NB4 (cell line): ENCODE results near the gene DMP1.
"Not testable (repeated sequence)": the region's sequence is repeated elsewhere in the genome, so short reads cannot be mapped to it uniquely, and the experiment has no call there.

Experiments
- DNase-seq: peaks from one replicate; pipeline ENCODE4 v3.0.0; 2010; ENCODE audit warnings: low read depth
- H3K4me3 ChIP-seq: one replicate; pipeline ENCODE4 v1.5.1; 2011; ENCODE audit warnings: mild to moderate bottlenecking, low read depth, low read length, moderate library complexity
- MYC ChIP-seq: IDR thresholded peaks from 2 replicates; pipeline ENCODE4 v1.6.1; 2011; ENCODE audit warnings: low read depth, low read length
- POLR2A ChIP-seq: IDR thresholded peaks from 2 replicates; pipeline ENCODE4 v1.6.1; 2011; ENCODE audit warnings: mild to moderate bottlenecking; ENCODE audit not compliant: insufficient read length; ENCODE audit errors: extremely low read depth
- TF ChIP-seq, protein P1 (sequence below): IDR thresholded peaks from one replicate; pipeline ENCODE4 v1.5.1; 2012; ENCODE audit warnings: low read depth, low read length
- TF ChIP-seq, protein P2 (sequence below): IDR thresholded peaks from 2 replicates; pipeline ENCODE4 v1.6.1; 2011; ENCODE audit warnings: low read depth, low read length

DMP1 gene

GRCh38 chr4:87662871-87663270 is 12.8 kb downstream of the DMP1 start:
- DNase-seq = no peak
- H3K4me3 ChIP-seq = no peak overlapping the region
- no peak for TF ChIP-seq POLR2A
- TF ChIP-seq, protein P1, sequence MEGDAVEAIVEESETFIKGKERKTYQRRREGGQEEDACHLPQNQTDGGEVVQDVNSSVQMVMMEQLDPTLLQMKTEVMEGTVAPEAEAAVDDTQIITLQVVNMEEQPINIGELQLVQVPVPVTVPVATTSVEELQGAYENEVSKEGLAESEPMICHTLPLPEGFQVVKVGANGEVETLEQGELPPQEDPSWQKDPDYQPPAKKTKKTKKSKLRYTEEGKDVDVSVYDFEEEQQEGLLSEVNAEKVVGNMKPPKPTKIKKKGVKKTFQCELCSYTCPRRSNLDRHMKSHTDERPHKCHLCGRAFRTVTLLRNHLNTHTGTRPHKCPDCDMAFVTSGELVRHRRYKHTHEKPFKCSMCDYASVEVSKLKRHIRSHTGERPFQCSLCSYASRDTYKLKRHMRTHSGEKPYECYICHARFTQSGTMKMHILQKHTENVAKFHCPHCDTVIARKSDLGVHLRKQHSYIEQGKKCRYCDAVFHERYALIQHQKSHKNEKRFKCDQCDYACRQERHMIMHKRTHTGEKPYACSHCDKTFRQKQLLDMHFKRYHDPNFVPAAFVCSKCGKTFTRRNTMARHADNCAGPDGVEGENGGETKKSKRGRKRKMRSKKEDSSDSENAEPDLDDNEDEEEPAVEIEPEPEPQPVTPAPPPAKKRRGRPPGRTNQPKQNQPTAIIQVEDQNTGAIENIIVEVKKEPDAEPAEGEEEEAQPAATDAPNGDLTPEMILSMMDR = no peak

- TF ChIP-seq POLR2A = no peak
- TF ChIP-seq, protein P1 = no peak
- TF ChIP-seq, protein P2, sequence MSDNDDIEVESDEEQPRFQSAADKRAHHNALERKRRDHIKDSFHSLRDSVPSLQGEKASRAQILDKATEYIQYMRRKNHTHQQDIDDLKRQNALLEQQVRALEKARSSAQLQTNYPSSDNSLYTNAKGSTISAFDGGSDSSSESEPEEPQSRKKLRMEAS = no peak
- no peak for TF ChIP-seq MYC
- DNase-seq = no peak
- no peak overlapping the region for H3K4me3 ChIP-seq
These were observed 19.3 kb downstream of the DMP1 start for GRCh38 chr4:87669373-87669772.

DNA sequence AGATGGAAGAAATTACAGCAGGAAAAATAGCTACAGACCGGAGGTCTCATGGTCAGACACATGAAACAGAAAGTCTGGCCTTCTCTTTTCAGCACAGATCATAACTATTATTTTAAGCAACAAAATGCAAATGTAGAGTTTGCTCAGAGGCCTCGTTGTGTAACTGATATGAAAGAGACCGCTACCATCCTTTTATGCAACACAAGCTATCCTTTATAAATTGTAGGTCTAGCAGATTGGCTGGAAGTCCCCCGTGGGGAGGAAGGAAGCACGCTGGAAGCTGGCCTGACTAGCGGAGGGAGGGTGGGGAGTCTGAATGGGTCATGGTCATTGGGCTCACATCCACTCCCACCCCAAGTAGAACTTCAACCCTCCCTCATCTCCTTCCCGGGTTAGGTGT is 27.7 kb downstream of the DMP1 start:
- no peak overlapping the region for H3K4me3 ChIP-seq
- TF ChIP-seq MYC (no peak), POLR2A (no peak)
- TF ChIP-seq, protein P2 = no peak
- TF ChIP-seq, protein P1 = no peak
- DNase-seq = no peak

DNA sequence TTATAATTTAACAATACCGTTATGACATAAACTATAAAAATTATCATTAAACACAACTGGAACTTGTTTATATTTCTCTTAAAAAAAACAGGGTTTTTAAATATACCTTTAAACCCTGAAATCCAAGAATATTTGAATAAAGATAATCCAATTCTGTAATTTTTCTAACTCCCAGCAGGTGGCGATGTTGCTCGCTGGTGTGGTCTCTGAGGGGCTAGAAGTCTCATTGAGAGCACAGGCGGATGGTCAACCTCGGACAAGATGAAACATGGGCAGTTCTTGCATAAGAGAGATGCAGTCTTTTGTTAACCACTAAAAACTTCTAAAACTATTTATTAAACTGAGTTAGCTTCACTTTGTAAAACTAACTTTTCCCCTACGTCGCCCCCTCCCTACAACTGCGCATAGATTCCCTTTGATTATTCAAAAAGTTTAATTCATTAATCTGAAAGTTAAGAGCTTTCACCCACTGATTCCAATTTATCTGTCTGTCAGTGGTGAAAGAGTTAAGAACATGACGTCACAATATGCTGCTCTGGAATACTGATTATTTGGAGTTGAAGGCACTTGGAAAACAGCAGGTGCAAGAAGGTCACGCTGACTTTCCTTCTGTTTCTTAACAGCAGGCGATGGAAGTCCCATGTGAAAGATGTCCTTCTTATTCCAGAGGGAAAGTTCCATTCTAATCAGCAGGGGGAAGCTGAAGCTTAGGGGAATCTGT is 29.5 kb downstream of the DMP1 start:
- no peak for TF ChIP-seq POLR2A
- TF ChIP-seq, protein P1 = peak; percentile 41
- H3K4me3 ChIP-seq = no peak overlapping the region
- DNase-seq = peak; percentile 72

- H3K4me3 ChIP-seq = no peak overlapping the region
- TF ChIP-seq, protein P2 = no peak
- no peak for TF ChIP-seq POLR2A
- no peak for TF ChIP-seq MYC
- TF ChIP-seq, protein P1 = no peak
- no peak for DNase-seq
These were observed 30.2 kb downstream of the DMP1 start for GRCh38 chr4:87680271-87680670.

DNA sequence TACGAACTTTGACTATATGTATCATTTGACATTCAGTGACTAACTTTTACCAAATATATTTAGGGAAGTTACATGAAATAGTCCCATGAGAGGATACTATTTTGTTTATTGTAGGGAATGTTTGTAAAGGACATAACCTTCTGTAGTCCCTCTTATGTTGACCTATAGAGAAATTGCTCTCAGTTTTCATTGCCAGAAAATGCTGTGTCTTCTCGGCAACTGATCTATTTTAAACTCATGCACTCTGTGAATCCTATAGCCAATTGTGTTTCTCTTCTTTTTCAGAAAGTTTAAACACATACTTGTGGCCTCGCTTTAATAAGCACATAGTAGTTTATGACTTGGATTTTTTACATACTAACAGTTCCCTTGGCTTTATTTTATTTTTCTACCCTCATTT is 38.2 kb downstream of the DMP1 start:
- TF ChIP-seq POLR2A (no peak), MYC (no peak)
- TF ChIP-seq, protein P2 = no peak
- TF ChIP-seq, protein P1 = no peak
- no peak for DNase-seq
- H3K4me3 ChIP-seq = no peak overlapping the region

DNA sequence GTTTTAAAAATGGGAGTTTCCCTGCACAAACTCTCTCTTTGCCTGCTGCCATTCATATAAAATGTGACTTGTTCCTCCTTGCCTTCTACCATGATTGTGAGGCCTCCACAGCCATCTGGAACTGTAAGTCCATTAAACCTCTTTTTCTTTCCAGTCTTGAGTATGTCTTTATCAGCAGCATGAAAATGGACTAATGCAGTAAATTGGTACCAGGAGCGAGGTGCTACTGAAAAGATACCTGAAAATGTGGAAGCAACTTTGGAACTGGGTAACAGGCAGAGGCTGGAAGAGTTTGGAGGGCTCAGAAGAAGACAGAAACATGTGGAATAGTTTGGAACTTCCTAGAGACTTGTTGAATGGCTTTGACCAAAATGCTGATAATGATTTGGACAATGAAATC is 40.9 kb downstream of the DMP1 start:
- DNase-seq, H3K4me3 ChIP-seq: not testable (repeated sequence)

DNA sequence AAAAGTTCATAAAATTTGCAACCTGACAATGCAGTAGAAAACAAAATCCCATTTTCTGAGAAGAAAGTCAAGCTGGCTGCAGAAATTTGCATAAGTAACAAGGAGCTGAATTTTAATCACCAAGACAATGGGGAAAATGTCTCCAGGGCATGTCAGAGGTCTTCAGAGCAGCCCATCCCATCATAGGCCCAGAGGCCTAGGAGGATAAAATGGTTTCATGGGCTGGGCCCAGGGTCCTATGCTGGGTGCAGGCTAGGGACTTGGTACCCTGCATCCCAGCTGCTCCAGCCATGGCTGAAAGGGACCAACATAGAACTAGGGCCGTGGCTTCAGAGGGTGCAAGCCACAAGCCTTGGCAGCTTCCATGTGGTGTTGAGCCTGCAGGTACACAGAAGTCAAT is 42.0 kb downstream of the DMP1 start:
- DNase-seq, H3K4me3 ChIP-seq: not testable (repeated sequence)
